Fibroblast of lung (primary cell): ENCODE measurements around the gene ZBTB43. TPM values are rescaled to one million over a fixed set of nuclear protein-coding genes. Genes with fewer than 3 reads are reported as not detected.

Source experiments
- DNase-seq, 2 donors: peaks; one replicate each; pipeline versions ENCODE4 v3.0.0 to v3.0.0-alpha.2; 2010; ENCODE audit warnings: low read depth in 2 of 2
- H2AFZ ChIP-seq: 2 replicates; pipeline ENCODE4 v1.5.1; 2012; ENCODE audit warnings: low read length, control low read depth, inconsistent platforms
- H3K27ac ChIP-seq: 2 replicates; pipeline ENCODE4 v1.5.1; 2011; ENCODE audit warnings: low read length, control low read depth; ENCODE audit not compliant: insufficient read depth
- H3K27me3 ChIP-seq: 2 replicates; pipeline ENCODE4 v1.5.1; 2011; ENCODE audit warnings: mild to moderate bottlenecking, low read length; ENCODE audit not compliant: control insufficient read depth, insufficient read depth
- H3K36me3 ChIP-seq: 2 replicates; pipeline ENCODE4 v1.5.1; 2011; ENCODE audit warnings: low read length; ENCODE audit not compliant: control insufficient read depth, insufficient read depth
- H3K4me1 ChIP-seq: 2 replicates; pipeline ENCODE4 v1.5.1; 2011; ENCODE audit warnings: low read length; ENCODE audit not compliant: control insufficient read depth, insufficient read depth; ENCODE audit errors: extremely low read depth
- H3K4me2 ChIP-seq: 2 replicates; pipeline ENCODE4 v1.5.1; 2011; ENCODE audit warnings: low read length, control low read depth; ENCODE audit not compliant: insufficient read depth; ENCODE audit errors: extremely low read depth
- H3K4me3 ChIP-seq, 4 experiments: fragments of 200-600 bp in 1 of 4; sonication (generic) in 1 of 4; replicated peaks in 1 of 4; 2 replicates each; pipeline ENCODE4 v1.5.1; 2011 to 2016; ENCODE audit warnings: low read length in 4 of 4, low read depth in 3 of 4, mild to moderate bottlenecking in 3 of 4, control low read depth in 2 of 4, inconsistent platforms in 1 of 4, mixed read lengths in 1 of 4; ENCODE audit not compliant: insufficient read depth in 1 of 4; ENCODE audit errors: control extremely low read depth in 1 of 4
- H3K79me2 ChIP-seq: 2 replicates; pipeline ENCODE4 v1.5.1; 2012; ENCODE audit warnings: mild to moderate bottlenecking, low read length, inconsistent platforms; ENCODE audit not compliant: control insufficient read depth, insufficient read depth
- H3K9ac ChIP-seq: 2 replicates; pipeline ENCODE4 v1.5.1; 2011; ENCODE audit warnings: mild to moderate bottlenecking, low read length, control low read depth; ENCODE audit not compliant: insufficient read depth
- H3K9me3 ChIP-seq: 2 replicates; pipeline ENCODE4 v1.5.1; 2012; ENCODE audit warnings: low read depth, low read length; ENCODE audit not compliant: control insufficient read depth, insufficient read depth
- H4K20me1 ChIP-seq: 2 replicates; pipeline ENCODE4 v1.5.1; 2011; ENCODE audit warnings: low read length; ENCODE audit not compliant: control insufficient read depth, insufficient read depth; ENCODE audit errors: extremely low read depth
- EZH2 ChIP-seq: IDR thresholded peaks from 2 replicates; pipeline ENCODE4 v1.5.1; 2012; ENCODE audit warnings: low read length, control low read depth, mild to moderate bottlenecking; ENCODE audit errors: missing control alignments
- polyA plus RNA-seq, 2 donors: library from polyadenylated mRNA; depleted of rRNA in 1 of 2; stranded (reverse) in 1 of 2; unstranded in 1 of 2; fragments of >200 nt; gene quantifications; 2 replicates each; pipeline ENCODE4 v1.2.1, GENCODE V29; 2011 to 2012; ENCODE audit warnings: missing spikeins in 1 of 2
- total RNA-seq: library from RNA; depleted of rRNA; stranded (reverse); fragments of >200 nt; gene quantifications from 2 replicates; pipeline ENCODE4 v1.2.1, GENCODE V29; 2014
- TF ChIP-seq, protein P1 (sequence below), 2 donors: IDR thresholded peaks in 1 of 2; conservative IDR thresholded peaks in 1 of 2; 1 replicate in 1 of 2; 2 replicates in 1 of 2; pipeline ENCODE4 v1.5.1; 2011 to 2012; ENCODE audit warnings: low read length in 2 of 2, control low read depth in 1 of 2, inconsistent platforms in 1 of 2, low read depth in 1 of 2, mild to moderate bottlenecking in 1 of 2

Gene ZBTB43
- total and polyA plus RNA-seq, 2 donors (not counting 1 experiment from before 2014, with no cell fraction given) = 6.8 to 12.6 TPM

DNA sequence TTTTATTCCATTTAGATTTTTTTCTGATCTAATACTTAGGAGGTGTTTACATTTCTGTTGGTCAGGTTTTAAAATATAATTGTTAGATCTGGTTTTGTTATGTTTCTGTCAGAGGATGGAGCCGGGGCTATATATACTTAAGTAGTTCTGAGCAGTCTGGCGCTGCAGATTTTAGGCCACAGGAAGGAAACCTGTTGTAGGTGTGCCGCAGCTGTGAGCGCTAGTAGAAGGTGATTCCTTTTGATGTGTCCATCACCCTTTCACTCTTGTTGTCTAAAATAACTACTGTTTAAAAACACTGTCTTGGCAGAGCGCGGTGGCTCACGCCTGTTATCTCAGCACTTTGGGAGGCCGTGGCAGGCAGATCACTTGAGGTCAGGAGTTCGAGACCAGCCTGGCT lies 72.6 kb downstream of the ZBTB43 start:
- Histone ChIP-seq H3K9ac (no peak overlapping the region), H3K4me3 (no peak overlapping the region), H3K79me2 (peaks cover 3% of the 10 kb centered on the region), H3K4me1 (no peaks in the 10 kb centered on the region), H4K20me1 (no peaks in the 10 kb centered on the region), H3K27me3 (no peaks in the 10 kb centered on the region), H3K4me2 (no peak overlapping the region), H3K36me3 (peaks cover 3% of the 10 kb centered on the region), H3K27ac (no peak overlapping the region), H2AFZ (no peak overlapping the region), H3K9me3 (no peaks in the 10 kb centered on the region)
- TF ChIP-seq EZH2 = no peak
- TF ChIP-seq, protein P1, sequence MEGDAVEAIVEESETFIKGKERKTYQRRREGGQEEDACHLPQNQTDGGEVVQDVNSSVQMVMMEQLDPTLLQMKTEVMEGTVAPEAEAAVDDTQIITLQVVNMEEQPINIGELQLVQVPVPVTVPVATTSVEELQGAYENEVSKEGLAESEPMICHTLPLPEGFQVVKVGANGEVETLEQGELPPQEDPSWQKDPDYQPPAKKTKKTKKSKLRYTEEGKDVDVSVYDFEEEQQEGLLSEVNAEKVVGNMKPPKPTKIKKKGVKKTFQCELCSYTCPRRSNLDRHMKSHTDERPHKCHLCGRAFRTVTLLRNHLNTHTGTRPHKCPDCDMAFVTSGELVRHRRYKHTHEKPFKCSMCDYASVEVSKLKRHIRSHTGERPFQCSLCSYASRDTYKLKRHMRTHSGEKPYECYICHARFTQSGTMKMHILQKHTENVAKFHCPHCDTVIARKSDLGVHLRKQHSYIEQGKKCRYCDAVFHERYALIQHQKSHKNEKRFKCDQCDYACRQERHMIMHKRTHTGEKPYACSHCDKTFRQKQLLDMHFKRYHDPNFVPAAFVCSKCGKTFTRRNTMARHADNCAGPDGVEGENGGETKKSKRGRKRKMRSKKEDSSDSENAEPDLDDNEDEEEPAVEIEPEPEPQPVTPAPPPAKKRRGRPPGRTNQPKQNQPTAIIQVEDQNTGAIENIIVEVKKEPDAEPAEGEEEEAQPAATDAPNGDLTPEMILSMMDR (conservative IDR thresholded peaks at IDR 0.05 in 1 of 2, IDR thresholded peaks at IDR 0.05 in 1 of 2; ENCODE audit: low read depth in 1 of 2, low read length in 2 of 2) = no peak
- no peak for DNase-seq

DNA sequence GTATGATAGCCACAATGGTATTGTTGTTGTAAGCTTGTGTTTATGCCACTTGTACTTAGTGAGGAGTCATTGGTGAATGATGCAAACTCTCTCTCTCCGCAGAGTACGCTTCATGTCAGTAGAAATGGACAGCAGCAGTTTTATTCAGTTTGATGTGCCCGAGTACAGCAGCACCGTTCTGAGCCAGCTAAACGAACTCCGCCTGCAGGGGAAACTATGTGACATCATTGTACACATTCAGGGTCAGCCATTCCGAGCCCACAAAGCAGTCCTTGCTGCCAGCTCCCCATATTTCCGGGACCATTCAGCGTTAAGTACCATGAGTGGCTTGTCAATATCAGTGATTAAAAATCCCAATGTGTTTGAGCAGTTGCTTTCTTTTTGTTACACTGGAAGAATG lies 74.4 kb downstream of the ZBTB43 start:
- Histone ChIP-seq H2AFZ (no peak overlapping the region), H3K79me2 (peaks cover 4% of the 10 kb centered on the region), H3K27ac (no peak overlapping the region), H3K9ac (no peak overlapping the region), H3K4me1 (no peaks in the 10 kb centered on the region), H3K36me3 (peaks cover 8% of the 10 kb centered on the region), H3K4me2 (peak overlapping the region; percentile 52), H3K27me3 (no peaks in the 10 kb centered on the region), H3K9me3 (no peaks in the 10 kb centered on the region), H4K20me1 (no peaks in the 10 kb centered on the region), H3K4me3 (no peak overlapping the region)
- TF ChIP-seq, protein P1 (conservative IDR thresholded peaks at IDR 0.05 in 1 of 2, IDR thresholded peaks at IDR 0.05 in 1 of 2; ENCODE audit: low read depth in 1 of 2, low read length in 2 of 2) = no peak
- no peak for TF ChIP-seq EZH2
- peak in 1 of 2 donors; percentile 33 for DNase-seq

DNA sequence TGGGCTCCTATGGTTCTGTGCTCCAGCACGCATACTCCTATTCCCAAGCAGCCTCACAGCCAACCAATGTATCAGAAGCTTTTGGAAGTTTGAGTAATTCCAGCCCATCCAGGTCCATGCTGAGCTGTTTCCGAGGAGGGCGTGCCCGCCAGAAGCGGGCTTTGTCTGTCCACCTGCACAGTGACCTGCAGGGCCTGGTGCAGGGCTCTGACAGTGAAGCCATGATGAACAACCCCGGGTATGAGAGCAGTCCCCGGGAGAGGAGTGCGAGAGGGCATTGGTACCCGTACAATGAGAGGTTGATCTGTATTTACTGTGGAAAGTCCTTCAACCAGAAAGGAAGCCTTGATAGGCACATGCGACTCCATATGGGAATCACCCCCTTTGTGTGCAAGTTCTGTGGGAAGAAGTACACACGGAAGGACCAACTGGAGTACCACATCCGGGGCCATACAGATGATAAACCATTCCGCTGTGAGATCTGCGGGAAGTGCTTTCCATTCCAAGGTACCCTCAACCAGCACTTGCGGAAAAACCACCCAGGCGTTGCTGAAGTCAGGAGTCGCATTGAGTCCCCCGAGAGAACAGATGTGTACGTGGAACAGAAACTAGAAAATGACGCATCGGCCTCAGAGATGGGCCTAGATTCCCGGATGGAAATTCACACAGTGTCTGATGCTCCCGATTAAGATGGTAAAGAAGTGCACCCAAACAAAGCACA lies 75.5 kb downstream of the ZBTB43 start:
- no peak for DNase-seq
- Histone ChIP-seq H3K79me2 (peaks cover 4% of the 10 kb centered on the region), H3K36me3 (peaks cover 8% of the 10 kb centered on the region), H3K9ac (no peak overlapping the region), H3K4me3 (no peak overlapping the region), H3K4me2 (no peak overlapping the region), H3K27ac (no peak overlapping the region), H3K27me3 (no peaks in the 10 kb centered on the region), H3K9me3 (no peaks in the 10 kb centered on the region), H2AFZ (no peak overlapping the region), H3K4me1 (no peaks in the 10 kb centered on the region), H4K20me1 (no peaks in the 10 kb centered on the region)
- no peak for TF ChIP-seq EZH2
- TF ChIP-seq, protein P1 (conservative IDR thresholded peaks at IDR 0.05 in 1 of 2, IDR thresholded peaks at IDR 0.05 in 1 of 2; ENCODE audit: low read depth in 1 of 2, low read length in 2 of 2) = no peak
